ENCODE data around the gene DPP6.

Gene DPP6

DNA sequence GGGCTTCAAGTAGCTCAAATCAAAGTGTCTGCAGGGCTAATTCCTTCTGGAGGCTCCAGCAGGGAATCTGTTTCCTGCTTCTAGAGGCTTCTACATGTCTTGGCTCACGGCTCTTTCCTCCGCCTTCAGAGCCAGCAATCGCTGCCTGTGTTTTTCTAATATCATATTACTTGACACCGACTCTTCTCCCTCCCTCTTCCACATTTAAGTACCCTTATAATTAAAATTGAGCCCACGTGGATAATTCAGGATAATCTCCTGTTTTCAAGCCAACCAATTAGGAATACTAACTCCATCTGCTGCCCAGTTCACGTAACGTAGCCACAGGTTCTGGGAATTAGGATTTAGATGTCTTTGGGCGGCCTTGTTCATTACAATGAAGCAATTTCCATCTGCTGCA, 372.2 kb downstream of the DPP6 start:
- DNase-seq = no peak

DNA sequence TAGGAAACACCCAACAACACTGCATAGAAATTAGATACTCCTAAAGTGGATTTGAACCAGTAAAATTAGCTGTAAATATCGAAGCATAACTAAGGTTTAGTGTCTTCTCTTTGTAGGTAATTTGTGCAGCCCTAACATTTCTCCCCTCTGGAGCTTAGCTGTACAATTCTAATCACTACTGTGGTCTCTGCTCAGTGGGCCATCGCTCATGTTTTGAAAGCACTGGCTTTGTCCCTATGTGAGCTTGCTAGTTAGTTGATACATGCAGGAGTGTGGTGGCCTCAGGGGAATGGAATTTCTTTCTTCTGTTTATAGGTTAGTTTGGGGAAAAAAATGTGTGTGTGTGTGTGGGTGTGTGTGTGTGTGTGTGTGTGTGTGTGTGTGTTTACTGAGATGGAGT, 373.1 kb downstream of the DPP6 start:
- no peak for DNase-seq

DNA sequence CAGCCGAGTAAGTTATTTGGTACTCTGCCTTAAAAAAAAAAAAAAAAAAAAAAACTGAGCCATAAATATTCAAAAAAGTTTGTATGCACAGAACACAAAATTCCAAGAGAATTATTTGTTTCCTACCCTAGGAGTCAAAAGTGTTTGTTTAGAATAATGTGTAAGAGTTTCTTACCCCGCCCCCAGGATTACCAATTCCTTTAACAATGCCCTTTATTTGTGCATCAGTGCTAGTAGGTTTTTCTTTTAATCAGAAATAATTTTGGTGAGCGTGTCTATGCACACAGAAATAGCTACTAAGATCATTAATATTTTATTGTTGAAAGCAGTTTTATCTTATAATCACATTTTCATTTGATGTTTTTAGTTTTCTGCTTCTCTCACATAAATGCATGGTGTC, 374.6 kb downstream of the DPP6 start:
- DNase-seq = no peak

DNA sequence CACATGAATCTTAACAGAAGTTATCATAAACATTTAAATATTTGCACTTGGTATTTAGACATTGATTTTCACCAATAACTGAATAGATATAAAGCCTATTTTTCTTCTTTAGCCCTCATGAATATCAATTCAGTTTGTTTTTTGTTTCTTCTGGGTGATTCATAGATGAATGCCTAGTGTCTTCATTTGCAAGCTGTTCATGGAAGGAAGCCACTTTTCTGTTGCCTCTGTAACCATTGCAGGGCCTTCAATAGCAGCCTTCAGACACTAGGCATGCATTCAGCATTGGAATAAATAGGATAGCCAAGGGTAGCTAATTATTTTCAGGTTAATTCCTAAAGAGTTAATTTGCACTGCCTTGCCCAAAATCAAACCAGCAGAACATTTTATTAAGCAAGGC, 375.3 kb downstream of the DPP6 start:
- DNase-seq = no peak

DNA sequence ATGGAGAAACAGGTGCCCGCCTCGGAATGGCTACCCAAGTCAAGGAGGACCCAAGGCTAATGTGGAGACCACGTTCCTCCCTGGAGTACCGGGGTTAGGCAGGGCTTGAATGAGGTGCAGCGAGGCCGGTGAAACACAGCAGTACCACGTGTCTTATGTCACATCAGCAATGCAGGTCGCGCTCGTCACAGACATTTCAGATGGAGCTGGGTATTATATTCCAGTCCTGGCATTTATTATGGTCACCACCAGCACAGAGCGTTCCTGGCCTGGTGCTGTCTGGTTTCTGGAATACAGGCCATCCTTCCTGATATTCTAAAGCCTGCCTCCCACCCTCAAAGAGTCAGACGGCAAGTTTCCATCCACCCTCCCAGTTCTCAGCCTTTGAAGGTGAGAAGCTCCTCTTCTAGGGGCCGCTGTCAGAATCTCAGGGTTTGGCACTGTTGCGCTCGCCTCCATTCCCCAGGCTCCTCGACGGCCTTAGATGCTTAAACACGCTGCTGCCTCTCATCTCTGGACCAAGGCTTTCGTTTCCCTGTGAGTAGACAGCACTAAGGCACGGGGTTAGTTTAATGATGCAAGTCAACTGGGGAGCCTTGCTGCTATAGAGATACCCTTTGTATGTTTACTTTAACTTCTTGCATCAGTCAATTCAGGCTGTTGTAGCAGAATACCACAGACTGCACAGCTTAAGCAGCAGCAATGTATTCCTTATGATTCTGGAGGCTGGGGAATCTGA, 377.6 kb downstream of the DPP6 start:
- no peak for DNase-seq

DNA sequence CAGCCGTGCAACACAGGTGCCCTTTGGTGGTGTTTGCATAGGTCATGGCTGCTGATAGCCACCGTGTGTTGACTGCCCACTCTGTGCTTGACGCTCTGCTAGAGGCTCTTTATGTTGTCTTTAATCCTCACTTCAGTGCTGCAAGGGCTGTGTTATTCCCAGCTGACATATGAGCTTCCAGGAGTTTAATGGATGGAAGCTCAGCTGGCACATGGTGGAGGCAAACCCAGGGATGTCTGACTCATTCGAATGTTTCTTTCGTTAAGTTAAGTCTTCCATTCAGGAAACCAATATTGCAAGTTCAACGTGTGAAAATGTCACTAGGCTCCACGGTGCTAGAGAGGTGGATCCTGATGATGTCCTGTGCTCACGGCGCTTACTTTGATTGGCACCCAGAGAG, 378.4 kb downstream of the DPP6 start:
- no peak for DNase-seq

DNA sequence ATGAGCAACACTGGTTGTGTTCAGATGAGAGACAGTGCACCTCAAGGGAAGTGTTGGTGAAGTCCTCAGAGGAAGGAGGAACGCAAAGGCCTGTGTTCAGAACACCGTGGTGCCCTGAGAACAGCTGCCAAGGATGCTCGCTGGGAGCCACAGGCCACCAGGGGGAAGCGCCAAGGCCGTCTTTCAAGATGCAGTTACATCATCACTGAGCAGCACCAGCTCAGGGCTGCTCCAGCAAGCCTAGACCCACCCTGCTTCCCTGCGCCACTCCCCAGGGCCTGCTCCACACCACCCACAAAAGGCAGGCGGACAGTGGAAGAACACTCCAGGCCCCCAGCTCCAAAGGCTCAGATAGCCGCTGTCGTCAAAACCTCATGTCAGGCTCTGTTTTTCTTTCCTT, 378.8 kb downstream of the DPP6 start:
- DNase-seq = no peak

DNA sequence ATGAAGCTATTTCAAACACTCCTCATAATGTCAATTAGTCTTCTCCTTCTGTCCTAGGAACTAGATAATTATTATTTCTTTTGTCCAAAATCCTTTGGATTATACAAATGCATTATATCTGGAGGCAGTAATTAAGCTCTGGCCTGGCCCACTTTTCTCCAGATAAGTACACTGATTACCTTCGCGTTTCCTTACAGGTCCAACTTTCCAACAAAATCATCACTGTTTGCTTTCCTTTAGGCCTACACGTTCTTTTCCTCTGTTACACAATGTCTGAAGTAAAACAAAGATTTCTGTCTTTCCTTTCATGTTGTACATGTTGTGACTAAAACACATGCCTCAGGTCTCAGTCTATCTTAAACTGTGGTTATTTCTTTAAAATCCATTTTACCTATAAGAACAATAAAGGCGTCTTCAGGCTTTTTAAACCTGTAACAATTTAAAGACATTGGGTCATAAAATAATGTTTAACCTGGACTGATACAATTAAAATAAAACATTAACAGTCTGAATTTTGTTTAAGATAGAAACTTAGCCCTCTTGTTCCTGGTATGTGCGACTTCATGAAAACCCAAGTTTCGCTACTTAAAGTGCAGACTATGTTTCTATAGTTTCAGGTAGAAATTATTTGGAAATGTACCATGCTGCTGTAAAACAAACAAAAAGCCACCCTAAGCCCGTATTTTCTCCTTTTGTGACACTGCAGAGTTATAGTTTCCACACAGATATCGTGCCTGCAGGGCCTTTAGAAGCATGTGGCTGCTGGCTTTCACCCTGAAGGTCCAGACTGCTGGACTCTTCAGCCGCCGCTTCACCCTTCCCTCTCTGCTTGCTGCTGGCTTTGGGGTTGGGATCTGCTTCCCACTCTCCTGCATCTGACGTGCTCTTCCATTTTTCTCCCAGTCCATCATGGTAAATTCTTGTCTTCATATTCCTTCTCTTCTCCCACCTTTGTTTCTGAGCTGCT, 381.7 kb downstream of the DPP6 start:
- DNase-seq = no peak

DNA sequence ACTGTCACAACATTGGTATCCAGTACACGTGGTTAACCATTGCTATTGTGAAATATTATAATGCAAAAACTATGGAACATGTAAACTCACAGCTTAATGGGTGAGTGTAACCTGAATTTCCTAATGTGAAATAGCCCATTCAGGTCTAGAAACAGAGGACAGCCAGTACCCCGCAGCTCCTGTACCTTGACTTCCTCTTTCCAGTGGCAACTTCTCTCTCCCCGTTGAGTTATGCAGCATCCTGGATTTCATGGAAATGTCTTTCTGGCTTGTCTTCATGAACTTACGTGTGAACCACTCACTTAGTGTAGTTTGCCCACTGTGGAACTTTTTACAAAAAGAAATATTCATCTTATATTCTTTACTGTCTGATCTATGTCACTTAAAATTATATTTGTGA, 384.4 kb downstream of the DPP6 start:
- DNase-seq = no peak

DNA sequence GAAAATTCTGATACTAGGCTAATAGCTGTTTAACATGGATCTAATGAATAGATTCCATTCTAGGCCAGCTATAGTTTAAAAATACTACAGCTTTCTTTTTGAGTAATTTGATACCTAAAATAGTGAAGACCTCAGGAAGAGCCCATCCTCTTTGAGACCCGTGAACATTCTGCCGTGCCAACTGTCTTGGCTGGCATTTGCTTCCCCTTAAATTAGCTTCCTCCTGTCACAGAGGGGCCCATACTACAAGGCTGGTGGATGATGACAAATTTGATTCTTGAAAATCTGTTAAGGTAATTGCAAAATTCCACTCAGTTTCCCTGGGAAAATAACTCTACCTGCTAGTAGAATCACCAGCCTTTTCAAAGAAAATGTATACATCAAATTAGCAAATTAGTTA, 385.0 kb downstream of the DPP6 start:
- no peak for DNase-seq

DNA sequence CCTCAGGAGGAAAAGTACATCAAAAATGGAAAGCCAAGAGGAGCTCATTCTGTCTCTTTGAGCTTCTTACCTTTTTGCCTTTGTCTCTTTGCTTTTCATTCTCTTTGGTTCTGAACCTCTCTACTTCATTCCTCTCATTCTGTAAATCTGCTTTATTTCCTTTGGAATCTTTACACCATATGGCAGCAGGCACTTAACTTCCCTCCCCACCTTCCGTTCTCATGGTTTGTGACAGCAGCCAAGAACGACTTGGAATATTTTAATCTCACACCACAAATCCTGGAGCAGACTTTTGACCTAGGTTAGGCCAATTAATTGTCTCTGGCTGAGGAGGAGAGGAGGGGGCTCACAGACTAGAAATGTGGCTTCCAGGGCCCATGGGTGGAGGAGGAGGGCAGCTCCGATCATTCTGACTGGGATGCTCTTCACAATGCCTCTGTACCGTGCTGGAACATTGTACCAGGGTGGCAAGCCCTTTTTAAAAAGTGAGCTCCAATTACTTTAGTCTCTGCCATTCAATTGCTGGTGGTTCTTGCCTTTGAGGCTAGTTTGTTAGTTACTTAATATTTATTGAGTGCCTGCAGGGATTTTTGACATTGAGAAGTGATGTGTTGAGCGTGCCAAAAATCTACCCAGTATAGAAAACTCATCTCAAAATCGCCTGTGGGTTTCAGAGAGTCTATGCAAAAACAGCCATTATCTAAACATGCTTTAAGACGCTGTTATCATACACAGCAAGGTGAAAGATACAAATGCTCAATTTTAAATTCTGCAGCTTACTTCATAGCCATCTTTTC, 386.6 kb downstream of the DPP6 start:
- no peak for DNase-seq

DNA sequence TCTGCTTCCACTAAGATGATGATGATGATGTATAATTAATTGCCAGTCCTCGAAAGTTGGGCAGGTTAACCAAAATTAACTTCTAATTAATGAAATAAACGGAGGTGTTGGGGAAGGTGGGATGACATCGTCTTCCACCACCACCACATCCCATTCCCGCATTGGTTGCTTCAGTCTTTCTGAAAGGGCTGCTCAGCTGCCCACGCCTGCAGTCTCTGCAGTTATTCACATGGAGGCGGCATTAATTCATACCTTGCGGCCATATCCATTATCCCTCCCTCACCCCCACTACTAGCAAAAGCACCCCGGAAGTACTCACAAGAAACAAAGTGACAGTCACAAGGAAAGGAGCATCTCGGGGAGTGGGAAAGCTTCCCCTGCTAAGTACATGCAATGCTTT, 387.9 kb downstream of the DPP6 start:
- DNase-seq = no peak

DNA sequence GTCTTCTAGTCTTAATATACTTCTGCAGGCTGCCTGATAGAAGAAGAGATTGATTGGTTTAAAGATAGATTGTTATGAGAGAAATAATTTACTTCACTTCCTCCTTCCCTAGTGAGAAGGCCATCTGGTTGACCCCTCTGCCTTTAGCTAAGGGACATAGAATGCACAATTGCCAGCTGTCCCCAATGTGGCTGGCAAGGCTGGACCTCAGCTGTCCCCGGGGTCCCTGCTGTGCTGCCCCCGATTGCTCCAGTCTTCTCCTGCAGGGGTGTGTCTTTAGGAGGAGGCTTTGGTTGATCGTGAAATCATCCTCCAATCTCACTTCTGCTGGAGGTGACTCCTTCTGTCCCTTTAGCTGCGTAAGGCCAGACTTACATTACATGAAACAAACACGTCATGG, 388.5 kb downstream of the DPP6 start:
- no peak for DNase-seq

DNA sequence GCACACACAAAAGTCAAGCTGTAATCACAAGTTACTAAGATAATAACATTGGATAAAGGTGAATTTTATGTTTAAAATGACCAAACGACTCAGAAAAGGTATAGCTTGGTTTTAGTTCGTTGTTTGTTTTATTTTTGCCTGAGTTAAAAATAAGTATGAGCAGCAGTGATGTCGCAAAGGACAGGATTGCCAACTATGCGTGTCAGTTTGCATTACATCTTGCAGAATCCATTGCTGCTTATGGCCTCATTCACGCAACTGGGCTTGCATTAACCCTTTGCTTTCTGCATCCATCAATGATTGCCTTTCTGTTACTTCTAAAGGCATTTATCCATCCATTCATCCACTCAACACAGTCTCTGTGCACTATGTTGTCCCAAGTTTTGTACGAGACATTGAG, 389.6 kb downstream of the DPP6 start:
- no peak for DNase-seq

DNA sequence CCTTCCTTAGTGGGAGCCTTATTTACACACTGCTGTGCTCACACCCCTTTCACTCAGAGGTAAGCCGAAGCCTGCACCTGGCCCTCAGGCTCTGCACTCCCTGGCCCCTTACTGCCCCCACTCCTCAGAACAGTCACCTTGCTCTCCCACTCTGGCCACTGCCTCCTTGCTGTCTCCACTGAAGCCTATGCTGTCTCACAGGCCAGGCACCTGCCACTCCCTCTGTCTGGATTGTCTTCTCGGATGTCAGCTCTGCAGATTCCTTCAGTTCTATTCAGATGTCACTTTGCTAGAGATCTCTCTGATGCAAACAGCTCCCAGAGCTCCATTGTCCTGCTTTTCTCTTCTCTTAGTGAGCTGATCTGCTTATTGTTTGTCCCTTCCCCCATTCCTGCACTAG, 390.7 kb downstream of the DPP6 start:
- no peak for DNase-seq

DNA sequence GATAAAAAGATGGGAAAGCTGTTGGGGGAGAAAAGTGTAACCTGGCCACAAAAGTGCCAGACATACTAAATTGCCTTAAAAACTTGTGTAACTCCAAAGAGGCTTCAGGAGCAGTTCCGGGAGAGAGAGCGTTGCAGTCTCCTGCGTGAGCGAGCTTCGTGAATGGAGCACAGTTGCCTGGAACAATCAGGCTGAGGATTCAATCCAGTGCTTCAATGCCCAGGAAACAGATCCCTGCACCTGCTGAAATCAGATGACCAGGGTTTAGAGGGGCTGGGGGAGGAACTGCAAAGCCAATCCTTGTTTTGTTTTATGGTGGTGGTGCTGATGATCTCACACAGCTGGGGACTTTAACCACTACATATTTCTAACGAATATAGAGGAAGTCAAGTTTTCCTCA, 398.3 kb downstream of the DPP6 start:
- no peak for DNase-seq

DNA sequence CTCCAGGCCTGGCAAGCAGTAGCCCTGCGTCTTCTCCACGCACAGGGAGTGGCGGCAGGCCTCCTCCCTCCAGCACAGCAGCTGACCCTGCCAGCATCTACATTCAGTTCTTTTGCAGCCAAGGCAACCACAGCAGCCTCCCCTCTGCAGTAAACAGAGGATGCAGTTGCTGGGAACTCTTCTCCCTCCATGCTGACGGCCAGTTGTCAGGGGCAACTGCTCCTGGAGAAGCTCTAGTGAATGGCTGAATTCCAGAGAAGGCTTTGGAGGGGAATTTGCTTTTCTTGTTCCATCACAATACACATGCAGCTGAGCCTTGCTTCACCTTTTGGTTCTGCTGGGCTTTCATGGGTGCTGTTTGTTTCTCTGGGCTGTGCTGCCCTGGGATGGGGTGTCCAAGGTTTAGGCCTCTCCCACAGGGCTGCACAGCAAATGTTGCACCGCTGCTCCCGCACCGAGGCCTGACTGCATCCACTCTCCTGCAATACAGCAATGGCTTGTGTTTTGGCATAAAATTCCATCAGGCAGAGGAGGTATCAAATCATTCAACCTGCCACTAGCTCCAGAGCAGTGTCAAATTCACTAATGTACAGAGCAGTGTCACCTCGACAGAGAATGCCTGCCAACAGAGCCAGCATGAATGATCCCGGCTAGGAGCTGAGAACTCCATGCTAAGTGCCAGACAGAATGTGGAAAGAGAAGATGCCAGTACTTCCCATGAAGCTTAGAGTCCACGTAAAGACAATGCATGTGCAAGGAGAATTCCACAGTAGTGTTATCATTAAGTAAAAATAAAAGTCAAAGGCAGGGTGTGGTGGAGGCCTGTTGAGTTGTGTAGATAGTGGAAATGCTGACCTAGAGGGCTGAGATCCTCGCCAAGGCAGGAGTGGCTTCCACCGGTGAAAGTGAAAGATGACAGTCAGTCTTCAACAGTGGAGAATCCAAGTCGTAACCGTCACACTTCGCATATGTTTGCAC, 399.6 kb downstream of the DPP6 start:
- no peak for DNase-seq

DNA sequence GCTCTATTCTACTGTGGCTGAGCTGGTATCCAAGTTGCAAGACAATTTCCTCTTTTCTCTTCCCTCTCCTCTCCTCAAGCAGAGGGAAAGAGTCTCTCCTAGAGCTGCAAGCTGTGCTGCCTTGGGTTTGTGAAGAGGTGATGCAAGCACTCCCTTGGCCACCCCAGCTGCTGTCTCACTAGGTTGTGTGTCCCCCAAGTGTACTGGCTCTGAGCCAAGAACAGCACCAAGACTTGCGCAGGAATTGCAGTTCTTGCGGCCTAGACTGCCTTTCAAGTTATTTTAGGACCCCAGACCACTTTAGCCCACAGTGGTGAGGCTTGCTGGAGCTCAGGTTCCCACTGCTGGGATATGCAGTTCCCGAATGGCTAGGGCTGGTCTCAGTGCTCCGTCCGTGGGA, 411.6 kb downstream of the DPP6 start:
- no peak for DNase-seq

DNA sequence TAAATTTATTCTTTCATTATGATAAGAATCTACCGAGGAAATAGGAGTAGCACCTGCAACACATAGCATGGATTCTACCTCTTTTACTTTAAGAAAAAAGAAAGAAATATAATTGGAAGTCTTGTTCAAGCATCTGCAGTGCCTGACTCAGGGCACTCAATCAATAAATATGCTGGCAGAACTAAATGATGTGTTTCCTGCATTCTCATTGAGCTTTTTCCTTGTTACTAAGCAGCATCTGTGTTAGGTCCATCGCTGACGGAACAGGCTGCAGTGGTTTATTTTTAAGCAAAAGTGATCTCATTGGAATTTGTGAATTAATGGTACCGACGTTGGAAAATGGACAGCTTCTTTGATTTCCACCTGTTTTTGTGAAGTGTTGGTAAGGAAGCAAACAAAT, 417.5 kb downstream of the DPP6 start:
- no peak for DNase-seq

DNA sequence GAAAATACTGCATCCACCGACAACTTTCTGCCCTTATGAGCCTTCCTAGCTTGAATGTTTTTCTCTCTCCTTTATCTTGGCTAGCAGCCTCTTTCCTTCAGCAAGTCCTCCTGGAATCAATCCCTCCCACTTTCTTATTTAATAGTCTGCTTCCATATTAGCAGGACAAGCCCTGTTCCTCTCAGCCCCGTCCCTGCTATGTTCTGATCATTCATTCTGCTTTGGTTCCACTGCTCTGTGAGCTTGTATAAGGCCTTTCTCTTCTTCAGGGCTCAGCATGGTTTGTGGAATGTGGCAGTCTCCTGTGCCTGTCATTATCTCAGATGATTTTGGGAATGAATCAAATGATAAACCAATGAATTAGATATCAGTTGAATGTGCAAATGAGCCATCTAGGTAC, 420.1 kb downstream of the DPP6 start:
- DNase-seq = no peak

DNA sequence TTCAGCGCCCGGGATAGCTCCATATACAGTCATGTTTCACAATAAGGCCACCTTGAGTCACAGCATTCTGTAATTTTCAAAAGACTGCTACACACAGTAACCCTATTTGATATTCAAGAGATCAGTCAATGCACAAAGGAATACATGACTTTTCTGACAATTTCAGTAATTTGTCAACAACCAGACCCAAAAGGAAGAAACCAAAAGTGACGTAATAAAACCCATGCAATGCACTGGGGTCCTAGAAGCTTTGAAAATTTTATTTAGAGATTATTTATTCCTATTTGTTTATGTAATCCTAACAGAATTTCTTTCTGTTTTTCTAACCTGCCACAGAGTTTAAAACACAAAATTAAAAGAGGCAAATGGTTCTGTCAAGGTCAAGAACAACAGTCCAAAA, 421.2 kb downstream of the DPP6 start:
- DNase-seq = no peak

DNA sequence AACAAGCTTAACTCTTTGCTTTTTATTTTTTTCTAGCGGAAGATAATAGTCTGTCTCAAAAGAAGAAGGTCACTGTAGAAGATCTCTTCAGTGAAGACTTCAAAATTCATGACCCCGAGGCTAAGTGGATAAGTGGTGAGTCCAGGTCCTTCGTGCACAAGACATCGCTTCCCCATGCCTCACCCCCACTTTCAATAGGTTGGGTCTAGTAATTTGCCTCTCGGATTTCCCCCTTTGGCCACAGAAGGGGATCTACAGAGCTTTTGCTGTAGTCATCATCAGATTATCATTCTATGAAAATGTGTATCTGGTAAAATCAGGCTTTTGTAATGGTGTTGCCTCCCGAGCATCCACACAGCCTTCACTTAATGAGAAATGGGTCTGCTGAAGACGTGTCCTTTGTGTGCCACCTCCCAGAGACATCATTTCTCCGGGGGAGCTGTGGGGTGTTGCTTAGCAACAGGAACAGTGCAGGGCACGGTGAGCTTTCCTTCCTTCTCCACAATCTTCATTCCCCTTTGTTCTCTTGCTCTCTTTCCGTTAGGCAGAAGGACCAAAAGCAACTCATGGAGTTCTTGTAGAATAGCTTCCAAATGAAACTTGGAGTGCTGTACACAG, 422.8 kb downstream of the DPP6 start:
- DNase-seq = no peak

All from activated CD4-positive, alpha-beta T cell treated with anti-CD3 and anti-CD28 coated beads, Interleukin-2, amount 50 U/mL, for 16 hours (primary cell).